Smooth muscle cell (in vitro differentiated cells): ENCODE measurements around the gene COL6A3. TPM values are rescaled to one million over a fixed set of nuclear protein-coding genes. Genes with fewer than 3 reads are reported as not detected.
A peak's percentile ranks its signal among the peaks of the same experiment; 100 is the strongest.

Experiments used
- DNase-seq: peaks from one replicate; lab custom pipeline; 2025; ENCODE audit not compliant: unreplicated experiment; lab: John Stamatoyannopoulos, UW
- H2AFZ ChIP-seq: fragments of 200-600 bp; sonication (generic); 2 replicates; pipeline ENCODE4 v1.6.0; 2016; ENCODE audit warnings: antibody characterized with exemption, low read depth, mild to moderate bottlenecking
- H3F3A ChIP-seq: fragments of 200-600 bp; sonication (generic); 2 replicates; pipeline ENCODE4 v1.6.0; 2017; ENCODE audit warnings: antibody characterized with exemption, low read depth
- H3K27ac ChIP-seq: fragments of 200-600 bp; sonication (generic); 2 replicates; pipeline ENCODE4 v1.5.1; 2016; ENCODE audit warnings: low read depth, mild to moderate bottlenecking
- H3K27me3 ChIP-seq: fragments of 200-600 bp; sonication (generic); 2 replicates; pipeline ENCODE4 v1.6.1; 2016; ENCODE audit warnings: low read depth, mild to moderate bottlenecking
- H3K36me3 ChIP-seq: fragments of 200-600 bp; sonication (generic); 2 replicates; pipeline ENCODE4 v1.5.1; 2016; ENCODE audit warnings: low read depth
- H3K4me1 ChIP-seq: fragments of 200-600 bp; sonication (generic); 2 replicates; pipeline ENCODE4 v1.5.1; 2016; ENCODE audit warnings: low read depth
- H3K4me2 ChIP-seq: fragments of 200-600 bp; sonication (generic); 2 replicates; pipeline ENCODE4 v1.6.0; 2016; ENCODE audit warnings: mild to moderate bottlenecking
- H3K4me3 ChIP-seq: fragments of 200-600 bp; sonication (generic); 2 replicates; pipeline ENCODE4 v1.5.1; 2016; ENCODE audit warnings: mild to moderate bottlenecking
- H3K79me2 ChIP-seq: fragments of 200-600 bp; sonication (generic); 2 replicates; pipeline ENCODE4 v1.6.0; 2016; ENCODE audit warnings: low read depth, mild to moderate bottlenecking
- H3K9ac ChIP-seq: fragments of 200-600 bp; sonication (generic); 2 replicates; pipeline ENCODE4 v1.6.0; 2016; ENCODE audit warnings: low read depth
- H3K9me3 ChIP-seq: fragments of 200-600 bp; sonication (generic); replicated peaks from 2 replicates; pipeline ENCODE4 v1.5.1; 2016; ENCODE audit warnings: low read depth
- H4K20me1 ChIP-seq: fragments of 200-600 bp; sonication (generic); 2 replicates; pipeline ENCODE4 v1.6.0; 2016; ENCODE audit warnings: low read depth
- CTCF ChIP-seq: fragments of 200-600 bp; sonication (generic); IDR thresholded peaks from 2 replicates; pipeline ENCODE4 v1.5.1; 2017; ENCODE audit warnings: borderline replicate concordance, mild to moderate bottlenecking, antibody characterized with exemption; ENCODE audit not compliant: insufficient read depth, poor library complexity, severe bottlenecking
- WGBS: methylation state at CpG from one replicate; pipeline ENCODE4 v1.1.7; 2016; ENCODE audit warnings: low lambda C conversion rate; 5-methylcytosine and 5-hydroxymethylcytosine counted together
- polyA plus RNA-seq: library from polyadenylated mRNA; unstranded; fragments of >200 nt; fragmentation: Nextera tagmentation; extraction: Ambion mirVana; gene quantifications from 2 replicates; pipeline ENCODE4 v1.2.1, GENCODE V29; 2016
- total RNA-seq: library from RNA; depleted of rRNA; stranded (reverse); fragments of >200 nt; gene quantifications from 2 replicates; pipeline ENCODE4 v1.2.3, GENCODE V29; 2014

COL6A3 gene
- total and polyA plus RNA-seq, 2 experiments from 2014 or later = 888 to 1,708 TPM

DNA sequence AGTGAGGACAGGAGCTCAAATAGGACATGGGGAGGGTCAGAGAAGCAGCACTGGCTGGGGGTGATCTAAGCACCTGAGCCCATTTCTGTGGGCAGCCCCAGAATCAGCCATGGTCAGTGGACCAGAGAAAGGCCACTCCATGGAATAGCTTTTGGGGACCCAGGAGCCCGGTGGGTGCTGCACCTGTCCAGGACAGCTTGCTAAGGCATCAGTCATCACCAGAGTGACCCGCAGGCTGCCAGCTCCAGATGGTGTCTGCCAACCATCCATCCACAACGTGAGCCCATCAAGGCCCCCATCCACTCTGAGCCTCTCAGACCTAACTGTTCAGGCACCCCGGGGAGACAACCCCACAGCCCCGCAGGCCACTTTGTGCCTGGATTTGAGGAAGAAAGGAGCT, 23.6 kb upstream of the COL6A3 start:
- H3K36me3 ChIP-seq = no peaks in the 10 kb centered on the region
- H3F3A ChIP-seq = peaks cover 44% of the 10 kb centered on the region
- H3K27ac ChIP-seq = peak overlapping the region; percentile 100
- no peak for TF ChIP-seq CTCF
- peaks cover 21% of the 10 kb centered on the region for H3K79me2 ChIP-seq
- no peaks in the 10 kb centered on the region for H3K9me3 ChIP-seq
- H3K4me3 ChIP-seq = no peak overlapping the region
- H3K4me1 ChIP-seq = peaks cover 16% of the 10 kb centered on the region
- no peaks in the 10 kb centered on the region for H4K20me1 ChIP-seq
- 95% methylated on average over 5 of the region's 5 CpGs for WGBS
- H3K9ac ChIP-seq = peak overlapping the region; percentile 96
- DNase-seq = no peak
- H3K4me2 ChIP-seq = no peak overlapping the region
- H2AFZ ChIP-seq = no peak overlapping the region
- no peaks in the 10 kb centered on the region for H3K27me3 ChIP-seq

DNA sequence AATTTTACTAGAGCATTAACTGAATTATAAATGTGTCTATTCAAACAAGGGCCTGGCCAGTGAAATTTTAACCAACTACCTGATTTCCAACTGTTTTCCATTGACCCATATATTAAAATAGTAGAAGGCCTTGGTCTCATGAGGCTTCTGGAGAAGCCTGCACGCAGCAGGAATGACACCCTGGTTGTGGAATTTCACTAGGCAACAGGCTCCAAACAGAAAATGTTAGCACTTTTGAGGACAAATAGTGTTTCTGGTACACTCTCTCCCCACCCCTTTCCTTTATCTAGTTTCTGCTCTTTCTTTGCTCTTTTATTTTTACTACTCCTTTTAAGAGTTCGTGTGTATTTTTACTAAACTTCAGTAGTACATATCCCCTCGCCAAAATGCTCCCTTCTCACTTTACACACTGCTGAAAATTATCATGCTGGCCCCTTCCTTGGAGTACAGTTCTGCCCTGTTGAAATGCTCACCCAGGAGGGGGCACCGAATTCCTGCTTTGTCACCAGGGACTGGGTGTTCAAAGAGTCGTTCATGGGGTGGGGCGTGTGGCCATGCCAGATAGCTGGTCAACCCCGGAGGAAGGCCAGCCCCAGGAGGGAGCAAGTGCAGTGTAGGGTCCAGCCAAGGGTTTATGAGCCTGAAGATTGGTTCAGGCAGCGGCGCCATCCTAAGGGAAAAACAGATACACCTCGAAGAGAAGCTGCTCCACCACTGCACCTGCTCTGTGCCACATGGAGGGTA, 22.1 kb upstream of the COL6A3 start:
- Histone ChIP-seq H3K4me1 (peaks cover 12% of the 10 kb centered on the region), H3K4me2 (peak overlapping the region; percentile 80), H4K20me1 (no peaks in the 10 kb centered on the region), H3K27ac (peak overlapping the region; percentile 100), H3K79me2 (peaks cover 32% of the 10 kb centered on the region), H3K27me3 (no peaks in the 10 kb centered on the region), H3K9me3 (no peaks in the 10 kb centered on the region), H3K36me3 (no peaks in the 10 kb centered on the region), H3F3A (peaks cover 41% of the 10 kb centered on the region), H3K9ac (peak overlapping the region; percentile 96), H3K4me3 (no peak overlapping the region), H2AFZ (no peak overlapping the region)
- DNase-seq = no peak
- 62% methylated on average over 10 of the region's 10 CpGs for WGBS
- no peak for TF ChIP-seq CTCF

DNA sequence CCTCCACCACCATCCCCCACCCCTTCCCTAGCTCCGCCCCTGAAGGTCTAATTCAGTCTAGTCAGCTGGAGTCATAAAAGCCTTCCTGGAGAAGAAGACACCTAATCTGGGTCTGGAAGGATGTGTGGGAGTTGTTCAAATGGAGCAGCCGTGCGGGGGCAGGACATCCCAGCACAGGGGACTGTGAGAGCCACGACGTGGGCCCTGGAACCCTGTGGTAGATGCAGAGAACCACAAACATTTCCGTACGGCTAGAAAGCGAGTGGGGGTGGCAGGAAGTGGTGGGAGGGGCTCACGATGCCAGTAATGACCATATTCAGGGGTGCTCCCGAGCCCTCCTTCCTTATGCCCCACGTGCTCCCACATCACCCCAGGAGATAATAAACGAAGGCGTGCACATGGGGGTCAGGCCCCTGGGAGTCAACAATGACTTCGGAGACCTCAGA, 20.9 kb upstream of the COL6A3 start:
- Histone ChIP-seq H3K36me3 (no peaks in the 10 kb centered on the region), H3K9ac (peak overlapping the region; percentile 96), H3K4me2 (peak overlapping the region; percentile 80), H4K20me1 (no peaks in the 10 kb centered on the region), H3F3A (peaks cover 38% of the 10 kb centered on the region), H3K27me3 (no peaks in the 10 kb centered on the region), H3K4me1 (peaks cover 12% of the 10 kb centered on the region), H3K79me2 (peaks cover 38% of the 10 kb centered on the region), H3K27ac (peak overlapping the region; percentile 100), H3K4me3 (peak overlapping the region; percentile 33), H2AFZ (no peak overlapping the region), H3K9me3 (no peaks in the 10 kb centered on the region)
- WGBS = 17% methylated on average over 14 of the region's 14 CpGs
- TF ChIP-seq CTCF = no peak
- no peak for DNase-seq
